NCI-H2171 treated with DMSO at 0.1 percent for 48 hours (cell line): ENCODE measurements around the gene PLK2.

Source experiments
- DNase-seq: peaks from one replicate; lab custom pipeline; 2025; lab: John Stamatoyannopoulos, UW

PLK2 gene

DNA sequence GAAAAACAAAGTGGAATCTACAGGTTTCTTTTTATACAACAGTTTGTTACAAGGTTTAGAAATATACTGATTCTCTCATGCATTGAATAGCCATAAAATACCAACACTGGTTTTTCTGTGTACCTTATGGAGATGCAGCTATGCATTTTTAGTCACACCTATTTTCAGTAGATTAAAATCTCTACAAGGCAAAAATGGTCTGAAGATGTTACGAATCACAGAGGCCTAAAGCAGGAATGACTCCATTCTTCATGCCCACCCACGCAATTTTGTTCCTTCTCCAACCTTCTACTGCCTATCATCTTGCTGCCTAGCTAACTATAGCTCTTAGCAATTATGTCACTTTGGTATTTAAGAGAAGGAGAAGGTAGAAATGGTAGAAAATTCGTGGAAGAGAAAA lies 9.9 kb downstream of the PLK2 start:
- DNase-seq = no peak

DNA sequence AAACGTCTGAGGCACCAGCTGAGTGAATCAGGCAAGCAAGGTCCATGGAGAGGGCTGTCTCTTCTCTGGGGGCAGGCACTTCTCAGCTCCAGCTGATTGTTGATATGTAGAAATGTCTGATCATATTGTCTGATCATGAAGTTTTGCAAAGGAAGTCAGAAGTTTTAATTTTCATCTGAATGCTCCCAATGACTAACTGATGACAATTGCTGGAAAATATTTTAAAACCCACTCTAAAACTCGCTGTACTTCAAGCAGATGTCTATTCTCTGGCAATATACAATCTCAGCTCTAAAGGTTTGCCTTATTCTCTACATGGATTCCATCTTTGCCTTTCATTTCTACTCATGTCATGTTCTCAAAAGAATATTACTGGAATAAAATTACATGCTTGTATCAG lies 12.7 kb downstream of the PLK2 start:
- no peak for DNase-seq

DNA sequence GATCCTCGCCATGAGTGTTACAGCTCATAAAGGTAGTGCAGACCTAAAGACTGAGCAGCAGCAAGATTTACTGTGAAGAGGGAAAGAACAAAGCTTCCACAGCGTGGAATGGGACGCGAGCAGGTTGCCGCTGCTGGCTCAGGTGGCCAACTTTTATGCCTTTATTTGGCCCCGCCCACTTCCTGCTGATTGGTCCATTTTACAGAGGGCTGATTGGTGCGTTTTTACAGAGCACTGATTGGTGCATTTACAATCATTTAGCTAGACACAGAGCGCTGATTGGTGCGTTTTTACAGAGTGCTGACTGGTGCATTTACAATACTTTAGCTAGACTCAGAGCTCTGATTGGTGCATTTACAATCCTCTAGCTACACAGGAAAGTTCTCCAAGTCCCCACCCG lies 13.9 kb downstream of the PLK2 start:
- no peak for DNase-seq

DNA sequence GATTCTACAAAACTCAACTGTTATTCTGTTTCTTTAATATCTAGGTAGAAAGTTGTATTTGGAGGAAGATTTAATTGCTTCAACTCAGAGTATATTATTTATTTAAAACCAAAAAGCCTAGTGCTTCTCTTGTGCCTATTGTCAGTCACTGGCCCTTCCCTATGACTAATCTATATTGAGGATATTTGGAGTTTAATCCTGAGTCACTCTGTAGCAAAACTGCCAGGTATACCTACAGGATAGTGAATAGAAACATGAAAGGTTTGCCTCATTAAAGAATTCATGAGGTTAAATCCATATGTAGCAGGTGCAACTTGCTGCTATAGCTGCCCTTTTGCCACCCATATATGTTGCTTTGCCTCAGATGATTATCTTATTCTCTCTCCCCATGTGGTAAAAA lies 15.1 kb downstream of the PLK2 start:
- DNase-seq = no peak

DNA sequence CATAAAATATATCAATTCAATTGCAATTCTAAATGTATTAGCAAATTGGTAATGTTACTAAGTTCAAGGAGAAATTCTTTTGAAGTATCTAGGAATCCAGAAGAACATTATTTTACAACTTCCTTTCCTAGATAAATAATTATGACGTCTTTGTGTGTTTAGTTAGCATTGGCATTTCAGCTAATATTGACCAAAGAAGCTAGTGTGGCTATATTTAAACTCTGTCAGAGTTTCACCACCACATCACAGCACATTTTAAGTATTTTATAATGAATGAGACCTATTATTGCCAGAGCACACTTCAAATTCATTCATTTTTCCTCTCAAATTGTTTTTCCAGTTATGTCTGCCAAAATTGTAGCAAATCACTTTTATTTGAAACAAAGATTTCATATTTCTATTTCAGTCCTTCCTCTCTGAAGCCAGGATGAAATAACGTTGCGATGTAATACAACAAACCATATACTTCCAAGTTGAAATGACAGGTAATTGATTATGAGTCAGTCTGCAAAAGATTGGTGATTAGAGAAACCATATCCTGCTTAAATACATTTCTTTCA lies 18.9 kb downstream of the PLK2 start:
- no peak for DNase-seq

DNA sequence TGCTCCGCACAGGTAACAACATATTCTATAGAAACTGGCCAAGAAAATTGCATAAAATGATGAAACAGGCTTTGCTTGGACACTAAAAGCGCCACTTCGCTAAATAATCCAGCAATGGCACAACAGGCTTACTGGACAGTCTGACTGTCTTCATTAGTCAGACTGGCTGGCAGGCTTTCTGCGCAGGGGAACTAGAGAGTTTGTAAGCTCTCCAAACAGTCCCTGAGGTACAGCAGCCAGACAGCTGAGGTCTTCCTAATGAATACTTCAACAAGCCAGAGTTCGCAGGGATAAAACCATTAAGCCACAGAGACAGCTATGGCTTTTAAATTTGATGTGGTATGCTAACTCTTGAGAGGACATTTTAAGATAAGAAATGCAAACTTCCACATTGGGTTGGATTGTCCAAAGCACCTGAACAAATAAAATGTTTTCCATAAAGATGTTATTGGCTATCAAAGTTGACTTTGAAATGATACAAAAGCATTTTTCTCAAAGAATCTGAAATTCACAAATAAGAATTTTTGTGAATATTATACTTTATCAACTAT lies 20.7 kb downstream of the PLK2 start:
- DNase-seq = no peak

- no peak for DNase-seq
Measured at GRCh38 chr5:58437661-58438060, 22.2 kb downstream of the PLK2 start.

DNA sequence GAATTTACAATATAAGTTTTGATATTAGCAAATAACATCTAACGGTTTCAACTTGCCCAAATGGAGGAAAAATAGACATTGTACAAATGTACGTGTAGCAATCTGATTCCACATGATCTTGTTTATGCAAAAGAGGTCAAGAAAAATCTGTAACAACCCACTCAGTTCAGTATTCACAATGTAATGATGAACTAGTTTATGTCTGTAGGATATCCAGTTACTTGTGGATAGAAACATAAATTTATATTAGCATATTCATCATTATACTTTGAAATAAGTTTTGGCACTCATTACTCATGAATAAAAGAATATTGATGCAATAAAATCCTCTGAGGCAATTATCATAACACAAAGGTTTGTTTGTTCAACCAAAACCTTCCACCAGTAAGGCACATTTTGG lies 28.1 kb downstream of the PLK2 start:
- no peak for DNase-seq

GRCh38 chr5:58412932-58413331 lies 47.0 kb downstream of the PLK2 start:
- DNase-seq = no peak

DNA sequence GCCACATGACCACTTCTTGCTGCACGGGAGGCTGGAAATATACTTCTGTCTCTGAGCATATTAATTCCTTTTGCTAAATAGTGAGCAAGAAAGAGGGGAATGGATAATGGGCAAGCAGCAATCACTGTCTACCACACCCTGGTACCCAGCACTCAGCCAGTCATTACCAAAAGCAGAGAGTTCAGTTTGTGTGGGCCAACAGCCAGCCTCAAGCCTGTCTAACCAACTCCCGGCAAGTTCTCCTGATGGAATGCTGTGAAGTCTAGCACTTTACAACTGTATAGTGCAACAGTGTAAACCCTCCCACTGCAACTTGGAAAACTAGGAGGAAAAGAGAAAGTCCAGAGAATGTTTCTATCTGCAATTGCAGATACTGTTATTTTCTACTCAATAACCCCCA lies 47.8 kb downstream of the PLK2 start:
- no peak for DNase-seq

DNA sequence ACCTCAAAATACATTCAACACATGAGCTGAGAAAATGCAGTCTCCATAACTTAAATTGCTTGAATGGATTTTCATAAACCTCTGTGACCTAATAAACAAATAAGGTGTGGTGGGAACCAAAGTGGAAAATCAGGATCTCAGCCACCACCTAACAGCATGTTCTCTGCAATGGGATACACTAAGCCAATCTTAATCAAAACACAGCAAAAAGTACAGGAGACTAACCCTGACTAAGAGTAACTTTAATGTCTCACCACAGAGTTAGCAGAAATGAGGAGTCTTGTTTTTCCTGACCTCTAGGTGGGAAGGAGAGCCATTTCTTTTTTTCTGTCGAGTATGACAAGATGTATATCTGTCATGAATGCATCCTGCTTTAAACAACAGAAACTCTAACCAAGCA lies 48.5 kb downstream of the PLK2 start:
- no peak for DNase-seq

- DNase-seq = no peak
Measured at GRCh38 chr5:58410441-58410840, 49.4 kb downstream of the PLK2 start.

- DNase-seq = no peak
Measured at GRCh38 chr5:58407042-58407719, 52.7 kb downstream of the PLK2 start.

- DNase-seq = no peak
Measured at GRCh38 chr5:58406394-58406793, 53.5 kb downstream of the PLK2 start.

GRCh38 chr5:58405175-58405574 lies 54.7 kb downstream of the PLK2 start:
- no peak for DNase-seq

DNA sequence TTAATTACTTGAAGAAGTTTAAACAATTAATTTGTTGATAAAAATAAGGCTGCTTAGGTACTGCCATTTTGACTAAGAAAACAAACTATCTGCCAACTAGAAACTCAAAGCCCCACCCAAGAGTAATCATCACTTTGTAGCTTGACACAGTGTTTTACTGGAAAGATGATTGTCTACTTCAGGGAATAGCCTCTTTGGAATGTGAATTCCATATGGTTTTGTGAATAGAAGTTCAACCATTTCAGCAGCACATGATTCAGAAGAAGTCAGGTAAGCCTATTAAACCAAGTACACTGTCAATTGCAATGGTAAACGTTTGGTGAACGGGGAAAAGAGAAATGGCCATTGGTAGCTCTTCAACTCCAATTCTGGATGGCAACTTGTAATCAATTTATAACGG lies 55.2 kb downstream of the PLK2 start:
- no peak for DNase-seq
